ENCODE measurements around the gene TPGS1. TPM values are rescaled to one million over a fixed set of nuclear protein-coding genes. Genes with fewer than 3 reads are reported as not detected.

Gene TPGS1
- total and polyA plus RNA-seq, 11 donors, result 5.7 to 39.3 (median 11.7) TPM

DNA sequence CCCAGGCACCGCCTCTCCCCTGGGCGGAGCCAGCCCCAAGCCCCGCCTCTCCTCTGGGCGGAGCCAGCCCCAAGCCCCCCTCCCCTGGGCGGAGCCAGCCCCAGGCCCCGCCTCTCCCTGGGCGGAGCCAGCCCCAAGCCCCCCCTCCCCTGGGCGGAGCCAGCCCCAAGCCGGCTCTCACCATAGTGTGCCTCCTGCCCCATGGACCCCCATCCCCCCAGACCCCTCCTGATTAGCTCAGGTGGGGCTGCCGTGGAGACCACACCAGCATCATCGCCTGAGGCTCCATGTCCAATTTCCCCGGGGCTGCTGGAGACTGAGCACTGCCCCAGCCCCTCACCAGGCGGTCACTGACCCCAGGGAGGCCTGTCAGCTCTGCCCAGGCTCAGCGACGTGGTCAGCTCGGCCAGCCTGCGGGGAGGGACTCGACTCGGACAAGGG, 15.2 kb upstream of the TPGS1 start:
- intact Hi-C loops (cut with DNase I), result no loop called here
- H3K36me3 ChIP-seq, result no peaks in the 10 kb centered on the region
- DNase-seq (peak in 1 of 5 donors; percentile 67), ATAC-seq (no peak)
- TF ChIP-seq, protein P1, sequence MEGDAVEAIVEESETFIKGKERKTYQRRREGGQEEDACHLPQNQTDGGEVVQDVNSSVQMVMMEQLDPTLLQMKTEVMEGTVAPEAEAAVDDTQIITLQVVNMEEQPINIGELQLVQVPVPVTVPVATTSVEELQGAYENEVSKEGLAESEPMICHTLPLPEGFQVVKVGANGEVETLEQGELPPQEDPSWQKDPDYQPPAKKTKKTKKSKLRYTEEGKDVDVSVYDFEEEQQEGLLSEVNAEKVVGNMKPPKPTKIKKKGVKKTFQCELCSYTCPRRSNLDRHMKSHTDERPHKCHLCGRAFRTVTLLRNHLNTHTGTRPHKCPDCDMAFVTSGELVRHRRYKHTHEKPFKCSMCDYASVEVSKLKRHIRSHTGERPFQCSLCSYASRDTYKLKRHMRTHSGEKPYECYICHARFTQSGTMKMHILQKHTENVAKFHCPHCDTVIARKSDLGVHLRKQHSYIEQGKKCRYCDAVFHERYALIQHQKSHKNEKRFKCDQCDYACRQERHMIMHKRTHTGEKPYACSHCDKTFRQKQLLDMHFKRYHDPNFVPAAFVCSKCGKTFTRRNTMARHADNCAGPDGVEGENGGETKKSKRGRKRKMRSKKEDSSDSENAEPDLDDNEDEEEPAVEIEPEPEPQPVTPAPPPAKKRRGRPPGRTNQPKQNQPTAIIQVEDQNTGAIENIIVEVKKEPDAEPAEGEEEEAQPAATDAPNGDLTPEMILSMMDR (IDR thresholded peaks at IDR 0.05), result no peak
- no peak for TF ChIP-seq POLR2A (IDR thresholded peaks at IDR 0.05)
- H3K4me3 ChIP-seq, result no peak overlapping the region
- WGBS, 4 donors, result 63 to 77% (median 72%) methylated on average over 9 to 18 of the region's 19 CpGs
- peaks cover 0 to 22% (median 7%) of the 10 kb centered on the region in 12 donors for H3K4me1 ChIP-seq
- H3K27ac ChIP-seq, result no peak overlapping the region
- no peaks in the 10 kb centered on the region for H3K9me3 ChIP-seq
- H3K27me3 ChIP-seq, result peaks cover 0 to 15% (median 7%) of the 10 kb centered on the region in 9 donors

DNA sequence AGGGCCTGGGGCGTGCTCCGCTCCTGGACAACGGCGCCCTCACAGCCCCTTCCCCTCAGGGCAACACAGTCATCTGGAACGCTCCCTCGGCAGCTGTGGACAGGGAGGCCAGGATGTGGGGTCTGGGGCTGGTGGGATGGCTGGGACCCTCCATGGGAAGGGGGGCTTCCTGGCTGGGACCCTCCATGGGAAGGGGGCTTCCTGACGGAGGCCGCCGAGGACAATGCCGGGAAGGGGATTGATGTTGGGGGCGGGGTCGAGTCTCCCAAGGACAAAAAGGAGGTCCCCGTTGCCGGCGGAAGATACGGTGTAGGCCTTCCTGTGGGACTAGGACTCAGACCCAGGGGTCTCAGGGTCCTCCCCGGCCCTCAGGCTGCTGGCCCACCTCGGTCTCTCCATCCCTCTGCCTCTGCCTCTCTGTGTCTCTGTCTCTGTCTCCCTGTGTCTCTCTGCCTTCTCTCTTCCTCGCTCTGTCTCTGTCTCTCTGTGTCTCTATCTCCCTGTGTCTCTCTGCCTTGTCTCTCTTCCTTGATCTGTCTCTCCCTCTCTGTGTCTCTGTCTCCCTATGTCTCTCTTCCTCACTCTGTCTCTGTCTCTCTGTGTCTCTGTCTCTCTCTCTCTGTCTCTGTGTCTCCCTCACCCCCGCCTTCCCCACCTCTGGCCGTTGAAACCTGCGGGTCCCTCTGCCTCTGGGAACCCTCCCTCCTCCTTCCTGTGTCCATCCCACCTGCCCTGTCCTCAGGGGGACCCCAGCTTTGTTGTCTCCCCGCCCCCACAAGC, 13.7 kb upstream of the TPGS1 start:
- H3K4me1 ChIP-seq, result peaks cover 0 to 30% (median 11%) of the 10 kb centered on the region in 12 donors
- no peaks in the 10 kb centered on the region for H3K36me3 ChIP-seq
- intact Hi-C loops (cut with DNase I), result no loop called here
- peak in 2 of 5 donors; percentile 28 to 60 for DNase-seq
- no peak for TF ChIP-seq POLR2A (IDR thresholded peaks at IDR 0.05)
- TF ChIP-seq, protein P1 (IDR thresholded peaks at IDR 0.05), result no peak
- WGBS, 4 donors, result 60 to 67% (median 62%) methylated on average over 21 to 23 of the region's 23 CpGs
- no peak overlapping the region for H3K27ac ChIP-seq
- no peak for ATAC-seq
- H3K4me3 ChIP-seq, result no peak overlapping the region
- peaks cover 11 to 29% (median 19%) of the 10 kb centered on the region in 9 donors for H3K27me3 ChIP-seq
- H3K9me3 ChIP-seq, result no peaks in the 10 kb centered on the region

DNA sequence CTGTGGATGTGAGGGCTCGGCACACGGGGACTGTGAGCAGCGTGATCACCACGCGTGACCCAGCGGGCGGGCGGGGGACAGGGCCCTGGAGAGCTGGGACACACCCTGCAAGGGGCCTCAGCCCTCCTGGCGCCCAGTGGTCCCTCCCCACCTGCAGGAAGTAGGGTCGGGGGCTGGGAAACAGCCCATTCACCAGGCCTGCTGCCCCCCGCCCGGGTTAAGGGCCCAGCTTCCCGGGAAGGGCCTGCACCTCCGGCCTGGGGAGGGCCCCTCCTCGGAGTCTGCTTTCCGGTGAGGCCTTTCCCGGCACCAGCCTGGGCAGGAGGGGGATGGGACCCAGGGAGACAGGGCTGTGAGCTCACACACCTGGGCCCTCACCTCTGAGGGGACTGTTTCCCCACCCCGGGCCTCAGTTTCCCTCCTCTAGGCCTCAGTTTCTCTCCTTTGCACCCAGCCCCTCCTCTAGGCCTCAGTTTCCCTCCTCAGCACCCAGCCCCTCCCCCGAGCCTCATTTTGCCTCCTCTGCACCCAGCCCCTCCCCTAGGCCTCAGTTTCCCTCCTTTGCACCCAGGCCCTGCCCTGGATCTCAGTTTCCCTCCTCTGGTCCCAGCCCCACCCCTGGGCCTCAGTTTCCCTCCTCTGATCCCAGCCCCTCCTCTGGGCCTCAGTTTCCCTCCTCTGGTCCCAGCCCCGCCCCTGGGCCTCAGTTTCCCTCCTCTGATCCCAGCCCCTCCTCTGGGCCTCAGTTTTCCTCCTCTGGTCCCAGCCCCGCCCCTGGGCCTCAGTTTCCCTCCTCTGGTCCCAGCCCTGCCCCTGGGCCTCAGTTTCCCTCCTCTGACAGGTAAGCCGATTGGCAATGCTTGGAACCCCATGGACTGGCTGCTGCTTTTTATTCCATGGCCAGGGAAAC, 12.9 kb upstream of the TPGS1 start:
- 47 to 51% (median 50%) methylated on average over 18 to 22 of the region's 22 CpGs for WGBS, 4 donors
- Histone ChIP-seq H3K4me1 (peaks cover 0 to 30% (median 11%) of the 10 kb centered on the region in 12 donors), H3K27ac (no peak overlapping the region), H3K9me3 (no peaks in the 10 kb centered on the region), H3K4me3 (no peak overlapping the region), H3K36me3 (no peaks in the 10 kb centered on the region), H3K27me3 (peaks cover 20 to 36% (median 26%) of the 10 kb centered on the region in 9 donors)
- intact Hi-C loops (cut with DNase I), result no loop called here
- TF ChIP-seq, protein P1 (IDR thresholded peaks at IDR 0.05), result no peak
- no peak for TF ChIP-seq POLR2A (IDR thresholded peaks at IDR 0.05)
- DNase-seq, result peak in 2 of 5 donors; percentile 29 to 49
- peak in 2 of 4 donors; percentile 2 to 18 for ATAC-seq

DNA sequence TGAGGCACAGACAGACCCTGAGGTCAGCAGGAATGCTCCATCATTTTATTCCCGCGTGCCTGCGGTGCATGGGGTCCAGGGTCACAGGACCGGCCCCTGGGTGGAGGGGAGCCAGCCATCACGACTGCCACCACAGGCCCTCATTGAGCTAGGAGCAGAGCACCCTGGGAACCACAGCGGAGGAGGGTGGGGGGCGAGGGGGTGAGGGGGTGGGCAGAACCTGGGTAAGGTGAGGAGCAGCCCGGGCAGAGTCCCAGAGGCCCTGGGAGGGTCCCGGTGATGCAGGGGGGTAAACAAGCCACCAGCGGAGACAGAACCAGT, 12.3 kb upstream of the TPGS1 start:
- ATAC-seq, result no peak
- H3K27ac ChIP-seq, result no peak overlapping the region
- DNase-seq, result no peak

More for the DNA sequence above, 12.3 kb upstream of the TPGS1 start:
- no peak for TF ChIP-seq POLR2A (IDR thresholded peaks at IDR 0.05)
- 55 to 66% (median 63%) methylated on average over 10 of the region's 10 CpGs for WGBS, 4 donors
- Histone ChIP-seq H3K27me3 (peaks cover 20 to 39% (median 33%) of the 10 kb centered on the region in 9 donors), H3K4me3 (no peak overlapping the region), H3K9me3 (no peaks in the 10 kb centered on the region), H3K36me3 (no peaks in the 10 kb centered on the region), H3K4me1 (peaks cover 0 to 23% (median 8%) of the 10 kb centered on the region in 12 donors)
- intact Hi-C loops (cut with DNase I), result no loop called here
